Neural progenitor cell (in vitro differentiated cells): ENCODE data around the gene DTX1. TPM values are rescaled to one million over a fixed set of nuclear protein-coding genes. Genes with fewer than 3 reads are reported as not detected.

ENCODE experiments used
- DNase-seq: peaks from one replicate; pipeline ENCODE4 v3.0.0-alpha.2; 2016; ENCODE audit warnings: low spot score
- H2AFZ ChIP-seq: fragments of 200-600 bp; sonication (generic); replicated peaks from 2 replicates; pipeline ENCODE4 v1.6.1; 2016; ENCODE audit warnings: antibody characterized with exemption
- H3F3A ChIP-seq: fragments of 200-600 bp; sonication (generic); 2 replicates; pipeline ENCODE4 v1.6.1; 2016; ENCODE audit warnings: antibody characterized with exemption, low read depth
- H3K27ac ChIP-seq: fragments of 200-600 bp; sonication (generic); 2 replicates; pipeline ENCODE4 v1.5.1; 2016; ENCODE audit warnings: mild to moderate bottlenecking
- H3K27me3 ChIP-seq: fragments of 200-600 bp; sonication (generic); 2 replicates; pipeline ENCODE4 v1.6.1; 2016; ENCODE audit warnings: mild to moderate bottlenecking, moderate library complexity
- H3K36me3 ChIP-seq: fragments of 200-600 bp; sonication (generic); 2 replicates; pipeline ENCODE4 v1.5.1; 2016
- H3K4me1 ChIP-seq: fragments of 200-600 bp; sonication (generic); 2 replicates; pipeline ENCODE4 v1.6.1; 2016; ENCODE audit warnings: mixed run types
- H3K4me2 ChIP-seq: fragments of 200-600 bp; sonication (generic); 2 replicates; pipeline ENCODE4 v1.6.1; 2016
- H3K4me3 ChIP-seq: fragments of 200-600 bp; sonication (generic); 2 replicates; pipeline ENCODE4 v1.5.1; 2016
- H3K79me2 ChIP-seq: fragments of 200-600 bp; sonication (generic); 2 replicates; pipeline ENCODE4 v1.6.1; 2016; ENCODE audit warnings: low read depth
- H3K9ac ChIP-seq: fragments of 200-600 bp; sonication (generic); 2 replicates; pipeline ENCODE4 v1.6.1; 2016
- H3K9me3 ChIP-seq: fragments of 200-600 bp; sonication (generic); 2 replicates; pipeline ENCODE4 v1.5.1; 2016; ENCODE audit warnings: low read depth
- H4K20me1 ChIP-seq: fragments of 200-600 bp; sonication (generic); 2 replicates; pipeline ENCODE4 v1.6.1; 2016; ENCODE audit warnings: low read depth
- H3K27ac Mint-ChIP-seq: 3 replicates; pipeline ENCODE4 v1.8.0; 2021; ENCODE audit warnings: mixed read lengths
- H3K27me3 Mint-ChIP-seq: 2 replicates; pipeline ENCODE4 v1.8.0; 2022; ENCODE audit warnings: low read depth, mild to moderate bottlenecking, inconsistent platforms, moderate library complexity, mixed read lengths; ENCODE audit not compliant: insufficient read depth
- H3K36me3 Mint-ChIP-seq: 3 replicates; pipeline ENCODE4 v1.8.0; 2021; ENCODE audit warnings: mixed read lengths
- H3K4me1 Mint-ChIP-seq: 3 replicates; pipeline ENCODE4 v1.8.0; 2021; ENCODE audit warnings: mixed read lengths
- H3K4me3 Mint-ChIP-seq: 3 replicates; pipeline ENCODE4 v1.8.0; 2021; ENCODE audit warnings: mild to moderate bottlenecking, moderate library complexity, mixed read lengths
- H3K9me3 Mint-ChIP-seq: 3 replicates; pipeline ENCODE4 v1.8.0; 2020; ENCODE audit warnings: mixed read lengths
- EZH2 ChIP-seq: fragments of 200-600 bp; sonication (generic); IDR thresholded peaks from 2 replicates; pipeline ENCODE4 v1.6.1; 2017; ENCODE audit warnings: antibody characterized with exemption, mild to moderate bottlenecking, moderate library complexity
- EZH2phosphoT487 ChIP-seq: fragments of 200-600 bp; sonication (generic); IDR thresholded peaks from 2 replicates; pipeline ENCODE4 v1.6.1; 2017; ENCODE audit warnings: antibody characterized with exemption
- total RNA-seq: library from RNA; depleted of rRNA; stranded (reverse); fragments of >200 nt; gene quantifications from 2 replicates; pipeline ENCODE4 v1.2.3, GENCODE V29; 2015; ENCODE audit warnings: low replicate concordance
- TF ChIP-seq, protein P1 (sequence below): fragments of 200-600 bp; sonication (generic); IDR thresholded peaks from 2 replicates; pipeline ENCODE4 v1.5.1; 2017; ENCODE audit warnings: antibody characterized with exemption, mild to moderate bottlenecking

The DTX1 gene
- total RNA-seq, 1 donor from 2014 or later, result 0.49 TPM

DNA sequence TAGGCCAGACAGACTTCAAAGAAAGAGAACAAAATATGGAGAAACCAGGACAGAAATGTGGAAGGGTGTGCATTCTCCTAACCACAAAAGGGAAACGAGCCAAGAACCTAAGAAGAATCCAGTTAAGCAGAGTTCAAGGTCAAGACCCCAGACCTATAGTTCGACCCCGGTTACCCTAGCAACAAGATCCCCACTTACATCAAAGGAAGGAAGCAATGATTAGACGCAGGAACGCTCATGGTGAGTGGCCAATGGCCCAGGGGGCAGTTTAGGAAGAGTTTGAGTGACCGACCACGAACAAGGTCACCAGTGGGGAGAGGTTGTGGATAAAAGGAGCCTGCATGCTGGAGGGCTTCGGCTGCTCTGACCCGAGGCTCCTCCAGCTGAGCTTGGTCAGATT, 42.0 kb upstream of the DTX1 start:
- Mint-ChIP-seq H3K4me3 (peak overlapping the region; percentile 14), H3K9me3 (peaks cover 2% of the 10 kb centered on the region), H3K27me3 (peaks cover 6% of the 10 kb centered on the region), H3K27ac (no peak overlapping the region), H3K36me3 (no peaks in the 10 kb centered on the region), H3K4me1 (peaks cover 12% of the 10 kb centered on the region)
- Histone ChIP-seq H3K4me2 (no peak overlapping the region), H3K79me2 (no peaks in the 10 kb centered on the region), H3K9ac (no peak overlapping the region), H3K4me3 (no peak overlapping the region), H4K20me1 (no peaks in the 10 kb centered on the region), H3K4me1 (peaks cover 5% of the 10 kb centered on the region), H3K27me3 (peaks cover 3% of the 10 kb centered on the region), H3K27ac (no peak overlapping the region), H3K9me3 (no peaks in the 10 kb centered on the region), H3K36me3 (no peaks in the 10 kb centered on the region), H2AFZ (no peak overlapping the region), H3F3A (no peaks in the 10 kb centered on the region)
- TF ChIP-seq EZH2phosphoT487 (no peak), EZH2 (no peak)
- TF ChIP-seq, protein P1, sequence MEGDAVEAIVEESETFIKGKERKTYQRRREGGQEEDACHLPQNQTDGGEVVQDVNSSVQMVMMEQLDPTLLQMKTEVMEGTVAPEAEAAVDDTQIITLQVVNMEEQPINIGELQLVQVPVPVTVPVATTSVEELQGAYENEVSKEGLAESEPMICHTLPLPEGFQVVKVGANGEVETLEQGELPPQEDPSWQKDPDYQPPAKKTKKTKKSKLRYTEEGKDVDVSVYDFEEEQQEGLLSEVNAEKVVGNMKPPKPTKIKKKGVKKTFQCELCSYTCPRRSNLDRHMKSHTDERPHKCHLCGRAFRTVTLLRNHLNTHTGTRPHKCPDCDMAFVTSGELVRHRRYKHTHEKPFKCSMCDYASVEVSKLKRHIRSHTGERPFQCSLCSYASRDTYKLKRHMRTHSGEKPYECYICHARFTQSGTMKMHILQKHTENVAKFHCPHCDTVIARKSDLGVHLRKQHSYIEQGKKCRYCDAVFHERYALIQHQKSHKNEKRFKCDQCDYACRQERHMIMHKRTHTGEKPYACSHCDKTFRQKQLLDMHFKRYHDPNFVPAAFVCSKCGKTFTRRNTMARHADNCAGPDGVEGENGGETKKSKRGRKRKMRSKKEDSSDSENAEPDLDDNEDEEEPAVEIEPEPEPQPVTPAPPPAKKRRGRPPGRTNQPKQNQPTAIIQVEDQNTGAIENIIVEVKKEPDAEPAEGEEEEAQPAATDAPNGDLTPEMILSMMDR, result no peak
- DNase-seq, result no peak

DNA sequence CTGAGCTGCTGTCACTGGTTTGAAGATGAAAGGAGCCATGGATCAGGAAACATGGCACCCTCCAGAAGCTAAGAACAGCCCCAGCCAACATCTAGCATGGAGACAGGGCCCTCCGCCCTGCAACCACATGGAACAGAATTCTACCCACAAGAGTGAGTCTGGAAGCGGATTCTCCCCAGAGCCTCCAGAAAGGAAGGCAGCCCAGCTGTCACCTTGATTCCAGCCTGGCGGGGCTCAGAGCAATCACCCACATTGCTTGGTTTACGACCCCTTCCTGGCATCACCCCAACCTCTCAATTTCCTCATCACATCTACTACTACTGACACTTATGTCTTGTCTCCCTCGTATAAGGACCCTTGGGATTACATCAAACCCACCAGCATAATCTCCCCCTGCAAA, 39.7 kb upstream of the DTX1 start:
- no peaks in the 10 kb centered on the region for H3K36me3 ChIP-seq
- H3K4me2 ChIP-seq, result no peak overlapping the region
- H3K4me3 Mint-ChIP-seq, result no peak overlapping the region
- peaks cover 12% of the 10 kb centered on the region for H3K4me1 Mint-ChIP-seq
- no peaks in the 10 kb centered on the region for H3K27me3 ChIP-seq
- no peak overlapping the region for H3K9ac ChIP-seq
- H3K79me2 ChIP-seq, result no peaks in the 10 kb centered on the region
- H2AFZ ChIP-seq, result no peak overlapping the region
- H3F3A ChIP-seq, result no peaks in the 10 kb centered on the region
- peaks cover 8% of the 10 kb centered on the region for H3K27me3 Mint-ChIP-seq
- peaks cover 2% of the 10 kb centered on the region for H3K9me3 Mint-ChIP-seq
- TF ChIP-seq EZH2phosphoT487, result no peak
- no peak for TF ChIP-seq EZH2
- TF ChIP-seq, protein P1, result no peak
- no peaks in the 10 kb centered on the region for H4K20me1 ChIP-seq
- no peaks in the 10 kb centered on the region for H3K9me3 ChIP-seq
- H3K27ac ChIP-seq, result no peak overlapping the region
- no peak overlapping the region for H3K27ac Mint-ChIP-seq
- H3K4me1 ChIP-seq, result peaks cover 5% of the 10 kb centered on the region
- no peak overlapping the region for H3K4me3 ChIP-seq
- no peak for DNase-seq
- no peaks in the 10 kb centered on the region for H3K36me3 Mint-ChIP-seq

DNA sequence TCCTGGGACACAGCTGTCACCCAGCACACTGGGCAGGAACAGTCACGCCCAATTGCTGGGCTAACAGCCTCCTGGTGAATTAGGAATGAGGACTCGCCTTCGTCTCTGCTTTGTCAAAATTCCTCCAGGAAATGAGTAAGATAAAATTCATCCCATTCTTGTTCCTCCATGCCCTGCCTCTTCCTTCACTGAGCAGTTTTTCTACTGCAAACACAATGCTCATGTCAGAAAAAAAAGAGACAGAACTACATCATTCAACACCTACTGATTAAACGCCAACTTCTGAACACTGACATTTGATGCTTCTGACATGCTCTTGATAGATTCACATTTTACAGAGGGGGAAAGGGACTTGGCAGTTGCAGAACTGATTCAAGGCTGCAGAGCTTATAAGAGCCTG, 37.5 kb upstream of the DTX1 start:
- no peaks in the 10 kb centered on the region for H3K9me3 ChIP-seq
- H3K4me3 Mint-ChIP-seq, result no peak overlapping the region
- H3K27me3 ChIP-seq, result no peaks in the 10 kb centered on the region
- peaks cover 8% of the 10 kb centered on the region for H3K27me3 Mint-ChIP-seq
- H3K4me1 ChIP-seq, result peaks cover 5% of the 10 kb centered on the region
- no peaks in the 10 kb centered on the region for H3K79me2 ChIP-seq
- H3K27ac Mint-ChIP-seq, result no peak overlapping the region
- no peak for DNase-seq
- no peaks in the 10 kb centered on the region for H3K36me3 ChIP-seq
- no peaks in the 10 kb centered on the region for H3F3A ChIP-seq
- TF ChIP-seq EZH2 (no peak), EZH2phosphoT487 (no peak)
- TF ChIP-seq, protein P1, result no peak
- H3K9me3 Mint-ChIP-seq, result no peaks in the 10 kb centered on the region
- no peaks in the 10 kb centered on the region for H3K36me3 Mint-ChIP-seq
- H3K4me2 ChIP-seq, result no peak overlapping the region
- no peak overlapping the region for H3K9ac ChIP-seq
- H4K20me1 ChIP-seq, result no peaks in the 10 kb centered on the region
- H3K4me3 ChIP-seq, result no peak overlapping the region
- H3K4me1 Mint-ChIP-seq, result peaks cover 12% of the 10 kb centered on the region
- no peak overlapping the region for H2AFZ ChIP-seq
- no peak overlapping the region for H3K27ac ChIP-seq
